Left ventricle myocardium inferior (tissue), 1 donor: Measurements from ENCODE around the gene RPL10A. TPM values are rescaled to one million over a fixed set of nuclear protein-coding genes. Genes with fewer than 3 reads are reported as not detected.

ENCODE experiments used
- DNase-seq: peaks from one replicate; pipeline ENCODE4 v3.0.0-alpha.2; 2020
- H3K27ac ChIP-seq: fragments of 200-600 bp; replicated peaks from 2 replicates; pipeline ENCODE4 v1.8.0; 2021
- H3K27me3 ChIP-seq: fragments of 200-600 bp; 2 replicates; pipeline ENCODE4 v1.8.0; 2021; ENCODE audit warnings: low read depth
- H3K36me3 ChIP-seq: fragments of 200-600 bp; 2 replicates; pipeline ENCODE4 v1.8.0; 2021
- H3K4me1 ChIP-seq: fragments of 200-600 bp; 2 replicates; pipeline ENCODE4 v1.8.0; 2021
- H3K4me3 ChIP-seq: fragments of 200-600 bp; 2 replicates; pipeline ENCODE4 v1.8.0; 2021; ENCODE audit warnings: mild to moderate bottlenecking, moderate library complexity
- H3K9me3 ChIP-seq: fragments of 200-600 bp; replicated peaks from 2 replicates; pipeline ENCODE4 v1.8.0; 2021
- intact Hi-C: fragments of 100-400 bp; cut with micrococcal nuclease; formaldehyde crosslinking; loops from one replicate; pipeline ENCODE4 v1.11.0; 2022
- total RNA-seq: library from RNA; stranded (reverse); fragmentation: NEBNext Ultra II Directional; extraction: Animal tissue kit (Norgen Biotek cat#: 25700); gene quantifications from one replicate; pipeline ENCODE4 v1.2.1, GENCODE V29; 2021
- TF ChIP-seq, protein P1 (sequence below): fragments of 200-600 bp; IDR thresholded peaks from 2 replicates; pipeline ENCODE4 v1.8.0; 2021; ENCODE audit warnings: antibody characterized with exemption, mild to moderate bottlenecking, borderline replicate concordance
- donor health status: DM: no; HTN: yes; CAD: no; lungs with severe emphysema.

RPL10A gene
- total RNA-seq, 1 donor from 2014 or later: 552 TPM

GRCh38 chr6:35454391-35455110 lies 13.7 kb upstream of the RPL10A start:
- intact Hi-C loops: no loop called here
- DNase-seq: no peak
- Histone ChIP-seq H3K4me1 (peaks cover 41% of the 10 kb centered on the region), H3K27ac (peak overlapping the region; percentile 51), H3K36me3 (peaks cover 12% of the 10 kb centered on the region), H3K9me3 (no peaks in the 10 kb centered on the region), H3K27me3 (no peaks in the 10 kb centered on the region), H3K4me3 (no peak overlapping the region)
- TF ChIP-seq, protein P1, sequence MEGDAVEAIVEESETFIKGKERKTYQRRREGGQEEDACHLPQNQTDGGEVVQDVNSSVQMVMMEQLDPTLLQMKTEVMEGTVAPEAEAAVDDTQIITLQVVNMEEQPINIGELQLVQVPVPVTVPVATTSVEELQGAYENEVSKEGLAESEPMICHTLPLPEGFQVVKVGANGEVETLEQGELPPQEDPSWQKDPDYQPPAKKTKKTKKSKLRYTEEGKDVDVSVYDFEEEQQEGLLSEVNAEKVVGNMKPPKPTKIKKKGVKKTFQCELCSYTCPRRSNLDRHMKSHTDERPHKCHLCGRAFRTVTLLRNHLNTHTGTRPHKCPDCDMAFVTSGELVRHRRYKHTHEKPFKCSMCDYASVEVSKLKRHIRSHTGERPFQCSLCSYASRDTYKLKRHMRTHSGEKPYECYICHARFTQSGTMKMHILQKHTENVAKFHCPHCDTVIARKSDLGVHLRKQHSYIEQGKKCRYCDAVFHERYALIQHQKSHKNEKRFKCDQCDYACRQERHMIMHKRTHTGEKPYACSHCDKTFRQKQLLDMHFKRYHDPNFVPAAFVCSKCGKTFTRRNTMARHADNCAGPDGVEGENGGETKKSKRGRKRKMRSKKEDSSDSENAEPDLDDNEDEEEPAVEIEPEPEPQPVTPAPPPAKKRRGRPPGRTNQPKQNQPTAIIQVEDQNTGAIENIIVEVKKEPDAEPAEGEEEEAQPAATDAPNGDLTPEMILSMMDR: no peak

GRCh38 chr6:35457907-35458306 lies 10.3 kb upstream of the RPL10A start:
- Histone ChIP-seq H3K9me3 (no peaks in the 10 kb centered on the region), H3K4me3 (no peak overlapping the region), H3K36me3 (peaks cover 28% of the 10 kb centered on the region), H3K27ac (no peak overlapping the region), H3K4me1 (peaks cover 24% of the 10 kb centered on the region), H3K27me3 (no peaks in the 10 kb centered on the region)
- TF ChIP-seq, protein P1: no peak
- no peak for DNase-seq
- intact Hi-C loops: no loop called here

DNA sequence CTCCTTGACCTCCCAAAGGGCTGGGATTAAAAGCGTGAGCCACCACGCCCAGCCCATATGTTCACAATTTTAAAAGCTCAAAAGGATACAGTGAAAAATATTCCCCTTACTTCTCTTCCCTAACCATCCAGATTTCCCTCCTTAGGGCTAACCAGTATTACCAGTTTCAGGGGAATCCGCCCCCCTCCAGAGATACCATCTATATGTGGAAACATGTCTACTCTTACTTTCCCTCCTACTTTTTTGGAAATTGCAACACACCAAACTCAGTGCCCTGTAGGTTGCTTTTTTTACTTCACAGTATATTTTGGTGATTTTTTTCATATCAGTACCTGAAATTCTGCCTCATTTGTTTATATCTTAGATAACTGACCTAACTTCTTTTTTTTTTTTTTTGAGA lies 6.9 kb upstream of the RPL10A start:
- H3K36me3 ChIP-seq: peaks cover 23% of the 10 kb centered on the region
- TF ChIP-seq, protein P1: no peak

DNA sequence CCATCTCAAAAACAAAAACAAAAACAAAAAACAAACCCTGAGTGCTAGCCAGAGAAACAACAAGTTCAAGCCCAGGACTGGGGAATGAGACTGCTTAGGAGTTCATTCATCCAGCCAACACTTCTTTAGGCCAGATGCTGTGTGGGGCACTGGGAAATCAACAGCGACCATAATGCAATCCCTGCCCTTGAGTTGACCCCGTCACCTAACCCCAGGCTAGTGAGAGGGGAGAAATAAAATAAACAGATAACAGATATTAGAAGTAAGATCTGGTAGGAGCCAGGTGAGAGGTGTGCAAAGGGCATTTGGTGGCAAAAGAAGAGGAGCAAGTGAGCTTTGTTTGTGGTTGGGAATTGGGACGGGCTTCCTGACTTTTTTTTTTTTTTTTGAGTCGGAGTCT lies 4.9 kb upstream of the RPL10A start:
- peaks cover 7% of the 10 kb centered on the region for H3K4me1 ChIP-seq
- intact Hi-C loops: no loop called here
- peaks cover 21% of the 10 kb centered on the region for H3K36me3 ChIP-seq
- DNase-seq: no peak
- no peak overlapping the region for H3K27ac ChIP-seq
- TF ChIP-seq, protein P1: no peak
- no peaks in the 10 kb centered on the region for H3K9me3 ChIP-seq
- no peak overlapping the region for H3K4me3 ChIP-seq
- H3K27me3 ChIP-seq: no peaks in the 10 kb centered on the region

More for the DNA sequence above, 6.9 kb upstream of the RPL10A start:
- Histone ChIP-seq H3K4me1 (no peaks in the 10 kb centered on the region), H3K4me3 (no peak overlapping the region), H3K27me3 (no peaks in the 10 kb centered on the region), H3K27ac (no peak overlapping the region), H3K9me3 (no peaks in the 10 kb centered on the region)
- intact Hi-C loops: no loop called here
- no peak for DNase-seq

GRCh38 chr6:35465646-35466045 lies 2.6 kb upstream of the RPL10A start:
- peaks cover 24% of the 10 kb centered on the region for H3K36me3 ChIP-seq

More at GRCh38 chr6:35465646-35466045, 2.6 kb upstream of the RPL10A start:
- Histone ChIP-seq H3K27me3 (no peaks in the 10 kb centered on the region), H3K4me1 (peaks cover 30% of the 10 kb centered on the region), H3K27ac (no peak overlapping the region), H3K4me3 (no peak overlapping the region), H3K9me3 (no peaks in the 10 kb centered on the region)
- TF ChIP-seq, protein P1: no peak
- no peak for DNase-seq
- intact Hi-C loops: no loop called here
